ENCODE measurements around the gene ACP5.

Gene ACP5

DNA sequence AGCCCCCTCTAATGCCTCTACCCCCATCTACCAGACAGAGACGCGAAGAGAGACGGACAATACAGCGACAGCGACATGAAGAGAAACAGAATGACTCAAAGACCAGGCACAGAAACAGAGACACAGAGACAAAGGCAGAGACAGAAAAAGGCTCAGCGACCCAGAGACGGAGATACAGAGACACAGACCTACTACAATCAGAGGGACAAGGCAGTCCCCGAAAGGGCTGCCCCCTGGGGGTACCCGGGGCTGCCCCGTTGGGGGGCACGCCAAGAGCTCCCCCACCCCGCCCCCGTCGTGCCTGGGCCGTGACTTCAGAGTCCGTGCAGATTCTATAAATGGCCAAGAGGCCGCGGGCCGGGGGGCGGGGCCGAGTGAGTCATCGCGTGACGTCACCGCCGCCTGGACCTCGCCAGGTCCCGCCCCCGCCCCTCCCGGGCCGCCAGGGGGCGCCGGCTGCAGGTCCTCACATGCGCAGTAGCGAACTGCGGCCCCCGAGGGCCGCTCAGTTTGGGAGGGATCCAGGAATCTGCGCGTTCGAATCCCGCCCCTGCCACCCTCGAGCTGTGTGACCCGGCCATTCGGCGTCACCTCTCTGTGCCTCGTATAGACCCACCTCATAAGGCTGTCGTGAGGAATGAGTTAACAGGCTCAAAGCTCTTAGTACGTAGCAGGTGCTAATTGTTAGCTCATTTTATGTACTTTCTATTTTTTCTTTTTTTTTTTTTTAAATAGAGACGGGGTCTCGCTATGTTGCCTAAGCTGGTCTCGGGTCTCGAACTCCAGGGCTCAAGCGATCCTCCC lies 41.5 kb downstream of the ACP5 start (continued):
- TF ChIP-seq, protein P1, sequence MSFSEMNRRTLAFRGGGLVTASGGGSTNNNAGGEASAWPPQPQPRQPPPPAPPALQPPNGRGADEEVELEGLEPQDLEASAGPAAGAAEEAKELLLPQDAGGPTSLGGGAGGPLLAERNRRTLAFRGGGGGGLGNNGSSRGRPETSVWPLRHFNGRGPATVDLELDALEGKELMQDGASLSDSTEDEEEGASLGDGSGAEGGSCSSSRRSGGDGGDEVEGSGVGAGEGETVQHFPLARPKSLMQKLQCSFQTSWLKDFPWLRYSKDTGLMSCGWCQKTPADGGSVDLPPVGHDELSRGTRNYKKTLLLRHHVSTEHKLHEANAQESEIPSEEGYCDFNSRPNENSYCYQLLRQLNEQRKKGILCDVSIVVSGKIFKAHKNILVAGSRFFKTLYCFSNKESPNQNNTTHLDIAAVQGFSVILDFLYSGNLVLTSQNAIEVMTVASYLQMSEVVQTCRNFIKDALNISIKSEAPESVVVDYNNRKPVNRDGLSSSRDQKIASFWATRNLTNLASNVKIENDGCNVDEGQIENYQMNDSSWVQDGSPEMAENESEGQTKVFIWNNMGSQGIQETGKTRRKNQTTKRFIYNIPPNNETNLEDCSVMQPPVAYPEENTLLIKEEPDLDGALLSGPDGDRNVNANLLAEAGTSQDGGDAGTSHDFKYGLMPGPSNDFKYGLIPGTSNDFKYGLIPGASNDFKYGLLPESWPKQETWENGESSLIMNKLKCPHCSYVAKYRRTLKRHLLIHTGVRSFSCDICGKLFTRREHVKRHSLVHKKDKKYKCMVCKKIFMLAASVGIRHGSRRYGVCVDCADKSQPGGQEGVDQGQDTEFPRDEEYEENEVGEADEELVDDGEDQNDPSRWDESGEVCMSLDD (tag by site-specific recombination; IDR thresholded peaks at IDR 0.05), result peak; percentile 63; the same call in 1 of the 2 replicates
- TF ChIP-seq ZNF350 (tag by site-specific recombination; IDR thresholded peaks at IDR 0.05) (no peak), KLF10 (tag by site-specific recombination; IDR thresholded peaks at IDR 0.05) (peak; percentile 96), ZNF202 (tag by site-specific recombination; IDR thresholded peaks at IDR 0.05; ENCODE audit: borderline replicate concordance) (no peak)

DNA sequence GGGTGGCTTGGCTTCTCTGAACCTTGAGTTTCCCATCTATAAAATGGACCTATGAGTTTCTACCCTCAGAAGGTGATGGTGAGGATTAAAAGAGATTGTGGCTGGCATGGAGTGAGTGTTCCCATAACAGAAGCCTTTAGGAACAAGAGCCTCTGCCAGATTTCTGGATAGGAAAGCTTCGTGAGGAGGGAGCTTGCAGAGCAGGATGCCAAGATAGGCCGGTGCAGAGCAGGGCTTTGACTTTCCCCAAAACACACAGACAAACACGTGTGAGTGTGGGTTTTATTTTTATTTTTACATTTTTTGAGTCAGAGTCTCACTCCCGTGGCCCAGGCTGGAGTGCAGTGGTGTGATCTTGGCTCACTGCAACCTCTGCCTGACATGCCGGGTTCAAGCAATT lies 42.5 kb downstream of the ACP5 start:
- Histone ChIP-seq H3K27ac (ENCODE audit: extremely low read depth, low read depth, low read length) (no peak overlapping the region), H3K36me3 (ENCODE audit: control insufficient read depth in 2 of 2, insufficient read depth in 1 of 2, low read length in 2 of 2) (no peaks in the 10 kb centered on the region), H3K4me1 (ENCODE audit: control insufficient read depth, insufficient read depth, low read length) (no peaks in the 10 kb centered on the region), H3K9me3 (ENCODE audit: control insufficient read depth, insufficient read depth, low read depth, low read length) (no peaks in the 10 kb centered on the region), H3K4me3 (ENCODE audit: low read depth, low read length) (no peak overlapping the region)
- ChIA-PET CTCF (no interaction called here), POLR2A (no interaction called here)
- TF ChIP-seq, protein P2, sequence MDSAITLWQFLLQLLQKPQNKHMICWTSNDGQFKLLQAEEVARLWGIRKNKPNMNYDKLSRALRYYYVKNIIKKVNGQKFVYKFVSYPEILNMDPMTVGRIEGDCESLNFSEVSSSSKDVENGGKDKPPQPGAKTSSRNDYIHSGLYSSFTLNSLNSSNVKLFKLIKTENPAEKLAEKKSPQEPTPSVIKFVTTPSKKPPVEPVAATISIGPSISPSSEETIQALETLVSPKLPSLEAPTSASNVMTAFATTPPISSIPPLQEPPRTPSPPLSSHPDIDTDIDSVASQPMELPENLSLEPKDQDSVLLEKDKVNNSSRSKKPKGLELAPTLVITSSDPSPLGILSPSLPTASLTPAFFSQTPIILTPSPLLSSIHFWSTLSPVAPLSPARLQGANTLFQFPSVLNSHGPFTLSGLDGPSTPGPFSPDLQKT (IDR thresholded peaks at IDR 0.05; ENCODE audit: borderline replicate concordance, low read depth, low read length), result no peak
- TF ChIP-seq ZNF600 (tag by site-specific recombination; IDR thresholded peaks at IDR 0.05), result peak; percentile 25; the same call in 1 of the 2 replicates
- TF ChIP-seq ZNF629 (tag by site-specific recombination; IDR thresholded peaks at IDR 0.05), result no peak
- TF ChIP-seq, protein P3, sequence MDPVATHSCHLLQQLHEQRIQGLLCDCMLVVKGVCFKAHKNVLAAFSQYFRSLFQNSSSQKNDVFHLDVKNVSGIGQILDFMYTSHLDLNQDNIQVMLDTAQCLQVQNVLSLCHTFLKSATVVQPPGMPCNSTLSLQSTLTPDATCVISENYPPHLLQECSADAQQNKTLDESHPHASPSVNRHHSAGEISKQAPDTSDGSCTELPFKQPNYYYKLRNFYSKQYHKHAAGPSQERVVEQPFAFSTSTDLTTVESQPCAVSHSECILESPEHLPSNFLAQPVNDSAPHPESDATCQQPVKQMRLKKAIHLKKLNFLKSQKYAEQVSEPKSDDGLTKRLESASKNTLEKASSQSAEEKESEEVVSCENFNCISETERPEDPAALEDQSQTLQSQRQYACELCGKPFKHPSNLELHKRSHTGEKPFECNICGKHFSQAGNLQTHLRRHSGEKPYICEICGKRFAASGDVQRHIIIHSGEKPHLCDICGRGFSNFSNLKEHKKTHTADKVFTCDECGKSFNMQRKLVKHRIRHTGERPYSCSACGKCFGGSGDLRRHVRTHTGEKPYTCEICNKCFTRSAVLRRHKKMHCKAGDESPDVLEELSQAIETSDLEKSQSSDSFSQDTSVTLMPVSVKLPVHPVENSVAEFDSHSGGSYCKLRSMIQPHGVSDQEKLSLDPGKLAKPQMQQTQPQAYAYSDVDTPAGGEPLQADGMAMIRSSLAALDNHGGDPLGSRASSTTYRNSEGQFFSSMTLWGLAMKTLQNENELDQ (tag by site-specific recombination; IDR thresholded peaks at IDR 0.05; ENCODE audit: low read depth), result no peak
- TF ChIP-seq ZNF16 (tag by site-specific recombination; IDR thresholded peaks at IDR 0.05; ENCODE audit: low read depth), result no peak
- TF ChIP-seq, protein P4, sequence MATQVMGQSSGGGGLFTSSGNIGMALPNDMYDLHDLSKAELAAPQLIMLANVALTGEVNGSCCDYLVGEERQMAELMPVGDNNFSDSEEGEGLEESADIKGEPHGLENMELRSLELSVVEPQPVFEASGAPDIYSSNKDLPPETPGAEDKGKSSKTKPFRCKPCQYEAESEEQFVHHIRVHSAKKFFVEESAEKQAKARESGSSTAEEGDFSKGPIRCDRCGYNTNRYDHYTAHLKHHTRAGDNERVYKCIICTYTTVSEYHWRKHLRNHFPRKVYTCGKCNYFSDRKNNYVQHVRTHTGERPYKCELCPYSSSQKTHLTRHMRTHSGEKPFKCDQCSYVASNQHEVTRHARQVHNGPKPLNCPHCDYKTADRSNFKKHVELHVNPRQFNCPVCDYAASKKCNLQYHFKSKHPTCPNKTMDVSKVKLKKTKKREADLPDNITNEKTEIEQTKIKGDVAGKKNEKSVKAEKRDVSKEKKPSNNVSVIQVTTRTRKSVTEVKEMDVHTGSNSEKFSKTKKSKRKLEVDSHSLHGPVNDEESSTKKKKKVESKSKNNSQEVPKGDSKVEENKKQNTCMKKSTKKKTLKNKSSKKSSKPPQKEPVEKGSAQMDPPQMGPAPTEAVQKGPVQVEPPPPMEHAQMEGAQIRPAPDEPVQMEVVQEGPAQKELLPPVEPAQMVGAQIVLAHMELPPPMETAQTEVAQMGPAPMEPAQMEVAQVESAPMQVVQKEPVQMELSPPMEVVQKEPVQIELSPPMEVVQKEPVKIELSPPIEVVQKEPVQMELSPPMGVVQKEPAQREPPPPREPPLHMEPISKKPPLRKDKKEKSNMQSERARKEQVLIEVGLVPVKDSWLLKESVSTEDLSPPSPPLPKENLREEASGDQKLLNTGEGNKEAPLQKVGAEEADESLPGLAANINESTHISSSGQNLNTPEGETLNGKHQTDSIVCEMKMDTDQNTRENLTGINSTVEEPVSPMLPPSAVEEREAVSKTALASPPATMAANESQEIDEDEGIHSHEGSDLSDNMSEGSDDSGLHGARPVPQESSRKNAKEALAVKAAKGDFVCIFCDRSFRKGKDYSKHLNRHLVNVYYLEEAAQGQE (tag by site-specific recombination; IDR thresholded peaks at IDR 0.05), result no peak
- no peak for TF ChIP-seq ZNF501 (tag by site-specific recombination; IDR thresholded peaks at IDR 0.05)
- TF ChIP-seq ZNF701 (tag by site-specific recombination; IDR thresholded peaks at IDR 0.05), result no peak
- no peak for TF ChIP-seq ZNF510 (tag by site-specific recombination; IDR thresholded peaks at IDR 0.05; ENCODE audit: insufficient replicate concordance)
- TF ChIP-seq ZNF555 (tag by site-specific recombination; conservative IDR thresholded peaks at IDR 0.05), result peak; percentile 49
- no peak for TF ChIP-seq ZNF785 (tag by site-specific recombination; IDR thresholded peaks at IDR 0.05)
- TF ChIP-seq ZNF366 (tag by site-specific recombination; conservative IDR thresholded peaks at IDR 0.05), result peak; percentile 31
- no peak for TF ChIP-seq IKZF3 (tag by site-specific recombination; IDR thresholded peaks at IDR 0.05)
